B cell (primary cell): Measurements from ENCODE around the gene PHLDB3. TPM values are rescaled to one million over a fixed set of nuclear protein-coding genes. Genes with fewer than 3 reads are reported as not detected.

Source experiments
- ATAC-seq: fragments of 200-7000 bp; cut with Tn5 transposase; one replicate; pipeline ENCODE4 v1.10.0; 2021; ENCODE audit warnings: low read depth, mild to moderate bottlenecking, moderate number of reproducible peaks, moderate library complexity
- CTCF ChIA-PET: fragments of 350-600 bp; sonication (Branson Sonifier 250); formaldehyde crosslinking; loops from one replicate; lab custom pipeline; 2021; ENCODE audit warnings: antibody characterized with exemption, inconsistent platforms; lab: Charles Lee
- POLR2A ChIA-PET: fragments of 350-600 bp; sonication (Branson Sonifier 250); formaldehyde crosslinking; loops from one replicate; lab custom pipeline; 2021; ENCODE audit warnings: antibody characterized with exemption; lab: Charles Lee
- DNase-seq: peaks from one replicate; pipeline ENCODE4 v3.0.0; 2013
- H2AFZ ChIP-seq: 2 replicates; pipeline ENCODE4 v1.6.1; 2012; ENCODE audit warnings: mild to moderate bottlenecking, low read depth, low read length; ENCODE audit not compliant: insufficient read depth, poor library complexity, severe bottlenecking
- H3K27ac ChIP-seq, 2 donors: 1 replicate in 1 of 2; 2 replicates in 1 of 2; pipeline ENCODE4 v1.5.1; 2012 to 2013; ENCODE audit warnings: low read length in 2 of 2, mild to moderate bottlenecking in 2 of 2, moderate library complexity in 1 of 2
- H3K27me3 ChIP-seq, 4 experiments: fragments of 200-600 bp in 1 of 4; sonication (generic) in 1 of 4; replicated peaks in 1 of 4; 1 replicate in 2 of 4; 2 replicates in 2 of 4; pipeline versions ENCODE4 v1.6.1 to v1.7.0; 2013 to 2016; ENCODE audit warnings: low read length in 3 of 4, mild to moderate bottlenecking in 2 of 4, mixed read lengths in 1 of 4, moderate library complexity in 1 of 4; ENCODE audit not compliant: insufficient read depth in 4 of 4, control insufficient read depth in 3 of 4; ENCODE audit errors: control extremely low read depth in 1 of 4
- H3K36me3 ChIP-seq, 2 experiments: replicated peaks in 1 of 2; 1 replicate in 1 of 2; 2 replicates in 1 of 2; pipeline versions ENCODE4 v1.6.1 to v1.7.1; 2013; ENCODE audit warnings: low read length in 1 of 2; ENCODE audit not compliant: insufficient read depth in 2 of 2, control insufficient read depth in 1 of 2; ENCODE audit errors: control extremely low read depth in 1 of 2, extremely low read depth in 1 of 2
- H3K4me1 ChIP-seq, 2 donors: fragments of 200-600 bp in 1 of 2; sonication (generic) in 1 of 2; 1 replicate in 1 of 2; 2 replicates in 1 of 2; pipeline versions ENCODE4 v1.5.1 to v1.6.1; 2013 to 2017; ENCODE audit warnings: low read length in 2 of 2; ENCODE audit not compliant: control insufficient read depth in 2 of 2, insufficient read depth in 2 of 2
- H3K4me2 ChIP-seq: replicated peaks from 2 replicates; pipeline ENCODE3; 2012; ENCODE audit warnings: mild to moderate bottlenecking, low read depth, low read length; ENCODE audit not compliant: poor library complexity, severe bottlenecking
- H3K4me3 ChIP-seq, 5 experiments: fragments of 200-600 bp in 1 of 5; sonication (generic) in 1 of 5; 1 replicate in 3 of 5; 2 replicates in 2 of 5; pipeline versions ENCODE4 v1.5.1 to v1.7.0; 2011 to 2016; ENCODE audit warnings: low read length in 4 of 5, mild to moderate bottlenecking in 4 of 5, low read depth in 2 of 5, control low read depth in 1 of 5, moderate library complexity in 1 of 5; ENCODE audit not compliant: insufficient read depth in 1 of 5; ENCODE audit errors: control extremely low read depth in 1 of 5, extremely low read depth in 1 of 5
- H3K79me2 ChIP-seq: fragments of 200-600 bp; sonication (generic); one replicate; pipeline ENCODE4 v1.6.0; 2016; ENCODE audit warnings: low read length; ENCODE audit not compliant: control insufficient read depth, insufficient read depth
- H3K9ac ChIP-seq: fragments of 200-600 bp; sonication (generic); 2 replicates; pipeline ENCODE4 v1.6.1; 2017; ENCODE audit warnings: mild to moderate bottlenecking, low read length, moderate library complexity
- H3K9me3 ChIP-seq, 3 donors: one replicate each; pipeline versions ENCODE4 v1.6.1 to v1.7.1; 2013; ENCODE audit warnings: low read length in 2 of 3; ENCODE audit not compliant: control insufficient read depth in 2 of 3, insufficient read depth in 1 of 3; ENCODE audit errors: control extremely low read depth in 1 of 3
- H4K20me1 ChIP-seq: 2 replicates; pipeline ENCODE4 v1.6.0; 2012; ENCODE audit warnings: mild to moderate bottlenecking, low read length; ENCODE audit not compliant: insufficient read depth, control insufficient read depth, poor library complexity, severe bottlenecking
- H3K27ac Mint-ChIP-seq: one replicate; pipeline ENCODE4 v1.8.0; 2021; ENCODE audit warnings: mixed read lengths
- H3K27me3 Mint-ChIP-seq: one replicate; pipeline ENCODE4 v1.8.0; 2021; ENCODE audit warnings: mixed read lengths
- H3K4me1 Mint-ChIP-seq: one replicate; pipeline ENCODE4 v1.8.0; 2021; ENCODE audit warnings: mixed read lengths
- H3K4me3 Mint-ChIP-seq: one replicate; pipeline ENCODE4 v1.8.0; 2021; ENCODE audit warnings: mixed read lengths
- H3K9me3 Mint-ChIP-seq: one replicate; pipeline ENCODE4 v1.8.0; 2022; ENCODE audit warnings: mixed read lengths; ENCODE audit not compliant: insufficient read depth
- CTCF ChIP-seq: fragments of 200-600 bp; IDR thresholded peaks from one replicate; pipeline ENCODE4 v1.8.0; 2022; ENCODE audit warnings: antibody characterized with exemption, mild to moderate bottlenecking
- EZH2 ChIP-seq: IDR thresholded peaks from 2 replicates; pipeline ENCODE4 v1.6.1; 2012; ENCODE audit warnings: borderline replicate concordance, low read depth, mild to moderate bottlenecking, moderate library complexity, low read length; ENCODE audit not compliant: insufficient read depth, poor library complexity, severe bottlenecking
- WGBS: methylation state at CpG from one replicate; pipeline ENCODE4 v1.1.5; 2013; ENCODE audit warnings: missing lambda C conversion rate; ENCODE audit not compliant: insufficient coverage; 5-methylcytosine and 5-hydroxymethylcytosine counted together
- intact Hi-C: fragments of 100-400 bp; cut with micrococcal nuclease; formaldehyde crosslinking; loops from one replicate; pipeline ENCODE4 v1.10.0; 2022
- polyA plus RNA-seq: library from polyadenylated mRNA; depleted of rRNA; stranded (reverse); fragments of >200 nt; gene quantifications from 2 replicates; pipeline ENCODE4 v1.2.3, GENCODE V29; 2012
- total RNA-seq, 2 donors: library from RNA; stranded (reverse); fragments of 120-200 nt in 1 of 2; gene quantifications; 1 replicate in 1 of 2; 2 replicates in 1 of 2; pipeline versions ENCODE4 v1.2.3 to v1.2.4, GENCODE V29; 2013 to 2022

Gene PHLDB3
- total and polyA plus RNA-seq, 2 donors (not counting 1 experiment from before 2014, with no cell fraction given): 10.2 to 30.7 TPM

DNA sequence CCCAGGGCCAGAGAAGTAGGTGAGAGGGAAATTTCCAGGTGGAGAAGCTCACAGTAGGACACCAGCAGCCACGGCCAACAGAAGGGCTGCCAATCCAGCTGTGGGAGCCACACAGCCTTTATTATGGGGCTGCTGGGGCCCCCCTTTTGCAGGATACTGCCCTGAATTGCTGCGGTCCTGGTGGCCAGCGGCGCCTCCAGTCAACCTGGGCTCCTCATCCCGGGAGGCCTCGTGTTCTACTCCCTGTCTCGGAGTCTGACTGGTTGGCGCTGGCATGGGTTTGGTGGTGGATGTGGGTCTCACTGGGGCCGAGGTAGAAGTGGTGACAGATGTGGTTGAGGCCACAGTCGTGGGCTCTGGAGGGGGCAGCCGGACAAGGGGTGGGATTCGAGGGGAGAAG is 43.2 kb downstream of the PHLDB3 start:
- Mint-ChIP-seq H3K27me3 (peaks cover 8% of the 10 kb centered on the region), H3K27ac (no peak overlapping the region), H3K4me1 (peaks cover 15% of the 10 kb centered on the region), H3K9me3 (no peaks in the 10 kb centered on the region), H3K4me3 (peak overlapping the region; percentile 32)
- ChIA-PET POLR2A (no interaction called here), CTCF (interaction anchor here (1.3 to 7.0 kb wide), 3 partner anchors 11 to 284 kb away, joined by 3 to 40 read pairs (median 3); no protein-coding TSS in a partner anchor)
- Histone ChIP-seq H3K9ac (no peak overlapping the region), H3K36me3 (no peaks in the 10 kb centered on the region), H3K27me3 (peaks cover 0 to 12% (median 5%) of the 10 kb centered on the region in 4 experiments), H3K79me2 (no peaks in the 10 kb centered on the region), H3K4me2 (no peak overlapping the region), H3K27ac (no peak overlapping the region), H2AFZ (no peak overlapping the region), H3K4me1 (peaks cover 8 to 14% of the 10 kb centered on the region in 2 donors), H4K20me1 (no peaks in the 10 kb centered on the region), H3K9me3 (peaks cover 0 to 22% (median 0%) of the 10 kb centered on the region in 3 donors), H3K4me3 (no peak overlapping the region)
- intact Hi-C loops: loop anchor here (5.0 kb wide), 1 partner anchor 56 kb away; no protein-coding TSS in a partner anchor
- 89% methylated on average over 12 of the region's 12 CpGs for WGBS
- DNase-seq (no peak), ATAC-seq (no peak)
- no peak for TF ChIP-seq CTCF
- no peak for TF ChIP-seq EZH2

GRCh38 chr19:43460362-43461016 is 44.1 kb downstream of the PHLDB3 start:
- WGBS: 98% methylated on average over 7 of the region's 16 CpGs
- H2AFZ ChIP-seq: no peak overlapping the region
- no peaks in the 10 kb centered on the region for H3K79me2 ChIP-seq
- H3K9me3 Mint-ChIP-seq: no peaks in the 10 kb centered on the region
- intact Hi-C loops: loop anchor here (5.0 kb wide), 1 partner anchor 57 kb away; no protein-coding TSS in a partner anchor
- H3K27me3 ChIP-seq: peaks cover 0 to 4% (median 1%) of the 10 kb centered on the region in 4 experiments
- no peaks in the 10 kb centered on the region for H4K20me1 ChIP-seq
- H3K27me3 Mint-ChIP-seq: peaks cover 4% of the 10 kb centered on the region
- H3K4me3 Mint-ChIP-seq: peak overlapping the region; percentile 32
- ChIA-PET CTCF (interaction anchor here (1.3 to 7.0 kb wide), 3 partner anchors 11 to 285 kb away, joined by 3 to 40 read pairs (median 3); no protein-coding TSS in a partner anchor), POLR2A (no interaction called here)
- H3K27ac ChIP-seq: no peak overlapping the region
- H3K27ac Mint-ChIP-seq: no peak overlapping the region
- H3K36me3 ChIP-seq: no peaks in the 10 kb centered on the region
- DNase-seq (no peak), ATAC-seq (no peak)
- H3K4me1 ChIP-seq: peaks cover 8 to 19% of the 10 kb centered on the region in 2 donors
- H3K4me2 ChIP-seq: no peak overlapping the region
- no peak overlapping the region for H3K9ac ChIP-seq
- TF ChIP-seq CTCF (no peak), EZH2 (no peak)
- H3K9me3 ChIP-seq: peaks cover 0 to 20% (median 0%) of the 10 kb centered on the region in 3 donors
- no peak overlapping the region for H3K4me3 ChIP-seq
- H3K4me1 Mint-ChIP-seq: peaks cover 15% of the 10 kb centered on the region
